Measurements from ENCODE around the gene NT5C3A. TPM values are rescaled to one million over a fixed set of nuclear protein-coding genes. Genes with fewer than 3 reads are reported as not detected.

Gene NT5C3A
- total and polyA plus RNA-seq, 2 experiments from 2014 or later: 28.5 to 45.8 TPM

DNA sequence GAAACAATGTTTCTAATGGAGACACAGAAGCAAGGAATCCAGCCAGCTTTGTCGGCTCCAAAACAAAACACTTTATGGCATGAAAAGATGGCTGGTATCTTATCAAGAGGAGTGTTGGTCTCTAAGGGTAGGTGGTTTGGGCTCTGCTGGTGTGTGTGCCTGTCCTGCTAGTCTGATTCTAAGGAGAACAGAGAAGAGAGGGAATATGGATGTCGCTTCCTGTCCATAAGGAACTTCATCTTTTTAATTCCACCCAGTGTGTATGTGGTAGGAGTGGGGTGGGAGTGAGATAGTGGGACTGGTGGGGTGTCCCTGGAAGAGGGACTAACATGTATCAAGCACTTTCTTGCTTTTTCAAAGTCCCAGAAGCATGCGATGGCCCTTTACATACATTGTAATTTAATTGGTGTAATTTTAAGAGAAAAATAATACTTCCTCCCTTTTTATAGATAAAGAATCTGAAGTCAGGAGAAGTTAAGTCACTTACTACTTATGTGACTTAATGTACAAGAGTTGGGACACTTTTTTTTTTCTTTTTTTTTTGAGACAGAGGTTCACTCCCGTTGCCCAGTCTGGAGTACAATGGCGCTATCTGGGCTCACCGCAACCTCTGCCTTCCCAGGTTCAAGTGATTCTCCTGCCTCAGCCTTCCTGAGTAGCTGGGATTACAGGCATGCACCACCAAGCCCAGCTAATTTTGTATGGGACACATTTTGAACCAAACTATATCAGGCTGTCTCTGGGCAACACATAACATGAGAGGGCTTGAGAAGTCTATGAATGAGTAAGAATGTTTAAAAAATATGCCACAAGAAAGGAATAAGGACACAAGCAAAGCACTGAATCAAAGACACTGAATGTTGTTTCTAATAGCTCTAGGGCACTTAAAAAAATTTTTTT lies 18.8 kb downstream of the NT5C3A start:
- Mint-ChIP-seq H3K4me1 (peaks cover 8% of the 10 kb centered on the region), H3K27me3 (ENCODE audit: insufficient read depth, low read depth, poor library complexity) (no peaks in the 10 kb centered on the region), H3K27ac (no peak overlapping the region), H3K4me3 (no peak overlapping the region), H3K36me3 (ENCODE audit: low read depth) (peaks cover 3% of the 10 kb centered on the region), H3K9me3 (no peaks in the 10 kb centered on the region)
- ATAC-seq (peak; percentile 44; the same call in 1 of the 3 replicates), DNase-seq (ENCODE audit: low spot score) (peak; percentile 3)
- H3K27ac ChIP-seq (ENCODE audit: low read depth): 0 out of 2 replicates have a peak overlapping the region, but pooled peaks have one; percentile 2
- no peaks in the 10 kb centered on the region for H3K27me3 ChIP-seq (ENCODE audit: insufficient read depth)
- peaks cover 58% of the 10 kb centered on the region for H4K20me1 ChIP-seq (replicated peaks; ENCODE audit: insufficient read depth)
- H3K36me3 ChIP-seq (ENCODE audit: insufficient read depth): no peaks in the 10 kb centered on the region
- H2AFZ ChIP-seq: no peak overlapping the region
- H3F3A ChIP-seq (replicated peaks; ENCODE audit: low read depth): no peaks in the 10 kb centered on the region
- no peaks in the 10 kb centered on the region; the same call in 1 of the 2 replicates for H3K4me1 ChIP-seq (ENCODE audit: insufficient read depth)
- TF ChIP-seq ZNF114 (CRISPR knock-in tag; IDR thresholded peaks at IDR 0.05) (no peak), EZH2phosphoT487 (IDR thresholded peaks at IDR 0.05; ENCODE audit: unreplicated experiment) (no peak), NANOG (IDR thresholded peaks at IDR 0.05; ENCODE audit: borderline replicate concordance) (no peak), ZNF331 (CRISPR knock-in tag; IDR thresholded peaks at IDR 0.05; ENCODE audit: low read depth) (no peak), CREB1 (CRISPR knock-in tag; IDR thresholded peaks at IDR 0.05; ENCODE audit: low read depth) (no peak), EZH2 (IDR thresholded peaks at IDR 0.05; ENCODE audit: low read depth, unreplicated experiment) (no peak)
- TF ChIP-seq, protein P1, sequence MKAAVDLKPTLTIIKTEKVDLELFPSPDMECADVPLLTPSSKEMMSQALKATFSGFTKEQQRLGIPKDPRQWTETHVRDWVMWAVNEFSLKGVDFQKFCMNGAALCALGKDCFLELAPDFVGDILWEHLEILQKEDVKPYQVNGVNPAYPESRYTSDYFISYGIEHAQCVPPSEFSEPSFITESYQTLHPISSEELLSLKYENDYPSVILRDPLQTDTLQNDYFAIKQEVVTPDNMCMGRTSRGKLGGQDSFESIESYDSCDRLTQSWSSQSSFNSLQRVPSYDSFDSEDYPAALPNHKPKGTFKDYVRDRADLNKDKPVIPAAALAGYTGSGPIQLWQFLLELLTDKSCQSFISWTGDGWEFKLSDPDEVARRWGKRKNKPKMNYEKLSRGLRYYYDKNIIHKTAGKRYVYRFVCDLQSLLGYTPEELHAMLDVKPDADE (IDR thresholded peaks at IDR 0.05): no peak
- TF ChIP-seq, protein P2, sequence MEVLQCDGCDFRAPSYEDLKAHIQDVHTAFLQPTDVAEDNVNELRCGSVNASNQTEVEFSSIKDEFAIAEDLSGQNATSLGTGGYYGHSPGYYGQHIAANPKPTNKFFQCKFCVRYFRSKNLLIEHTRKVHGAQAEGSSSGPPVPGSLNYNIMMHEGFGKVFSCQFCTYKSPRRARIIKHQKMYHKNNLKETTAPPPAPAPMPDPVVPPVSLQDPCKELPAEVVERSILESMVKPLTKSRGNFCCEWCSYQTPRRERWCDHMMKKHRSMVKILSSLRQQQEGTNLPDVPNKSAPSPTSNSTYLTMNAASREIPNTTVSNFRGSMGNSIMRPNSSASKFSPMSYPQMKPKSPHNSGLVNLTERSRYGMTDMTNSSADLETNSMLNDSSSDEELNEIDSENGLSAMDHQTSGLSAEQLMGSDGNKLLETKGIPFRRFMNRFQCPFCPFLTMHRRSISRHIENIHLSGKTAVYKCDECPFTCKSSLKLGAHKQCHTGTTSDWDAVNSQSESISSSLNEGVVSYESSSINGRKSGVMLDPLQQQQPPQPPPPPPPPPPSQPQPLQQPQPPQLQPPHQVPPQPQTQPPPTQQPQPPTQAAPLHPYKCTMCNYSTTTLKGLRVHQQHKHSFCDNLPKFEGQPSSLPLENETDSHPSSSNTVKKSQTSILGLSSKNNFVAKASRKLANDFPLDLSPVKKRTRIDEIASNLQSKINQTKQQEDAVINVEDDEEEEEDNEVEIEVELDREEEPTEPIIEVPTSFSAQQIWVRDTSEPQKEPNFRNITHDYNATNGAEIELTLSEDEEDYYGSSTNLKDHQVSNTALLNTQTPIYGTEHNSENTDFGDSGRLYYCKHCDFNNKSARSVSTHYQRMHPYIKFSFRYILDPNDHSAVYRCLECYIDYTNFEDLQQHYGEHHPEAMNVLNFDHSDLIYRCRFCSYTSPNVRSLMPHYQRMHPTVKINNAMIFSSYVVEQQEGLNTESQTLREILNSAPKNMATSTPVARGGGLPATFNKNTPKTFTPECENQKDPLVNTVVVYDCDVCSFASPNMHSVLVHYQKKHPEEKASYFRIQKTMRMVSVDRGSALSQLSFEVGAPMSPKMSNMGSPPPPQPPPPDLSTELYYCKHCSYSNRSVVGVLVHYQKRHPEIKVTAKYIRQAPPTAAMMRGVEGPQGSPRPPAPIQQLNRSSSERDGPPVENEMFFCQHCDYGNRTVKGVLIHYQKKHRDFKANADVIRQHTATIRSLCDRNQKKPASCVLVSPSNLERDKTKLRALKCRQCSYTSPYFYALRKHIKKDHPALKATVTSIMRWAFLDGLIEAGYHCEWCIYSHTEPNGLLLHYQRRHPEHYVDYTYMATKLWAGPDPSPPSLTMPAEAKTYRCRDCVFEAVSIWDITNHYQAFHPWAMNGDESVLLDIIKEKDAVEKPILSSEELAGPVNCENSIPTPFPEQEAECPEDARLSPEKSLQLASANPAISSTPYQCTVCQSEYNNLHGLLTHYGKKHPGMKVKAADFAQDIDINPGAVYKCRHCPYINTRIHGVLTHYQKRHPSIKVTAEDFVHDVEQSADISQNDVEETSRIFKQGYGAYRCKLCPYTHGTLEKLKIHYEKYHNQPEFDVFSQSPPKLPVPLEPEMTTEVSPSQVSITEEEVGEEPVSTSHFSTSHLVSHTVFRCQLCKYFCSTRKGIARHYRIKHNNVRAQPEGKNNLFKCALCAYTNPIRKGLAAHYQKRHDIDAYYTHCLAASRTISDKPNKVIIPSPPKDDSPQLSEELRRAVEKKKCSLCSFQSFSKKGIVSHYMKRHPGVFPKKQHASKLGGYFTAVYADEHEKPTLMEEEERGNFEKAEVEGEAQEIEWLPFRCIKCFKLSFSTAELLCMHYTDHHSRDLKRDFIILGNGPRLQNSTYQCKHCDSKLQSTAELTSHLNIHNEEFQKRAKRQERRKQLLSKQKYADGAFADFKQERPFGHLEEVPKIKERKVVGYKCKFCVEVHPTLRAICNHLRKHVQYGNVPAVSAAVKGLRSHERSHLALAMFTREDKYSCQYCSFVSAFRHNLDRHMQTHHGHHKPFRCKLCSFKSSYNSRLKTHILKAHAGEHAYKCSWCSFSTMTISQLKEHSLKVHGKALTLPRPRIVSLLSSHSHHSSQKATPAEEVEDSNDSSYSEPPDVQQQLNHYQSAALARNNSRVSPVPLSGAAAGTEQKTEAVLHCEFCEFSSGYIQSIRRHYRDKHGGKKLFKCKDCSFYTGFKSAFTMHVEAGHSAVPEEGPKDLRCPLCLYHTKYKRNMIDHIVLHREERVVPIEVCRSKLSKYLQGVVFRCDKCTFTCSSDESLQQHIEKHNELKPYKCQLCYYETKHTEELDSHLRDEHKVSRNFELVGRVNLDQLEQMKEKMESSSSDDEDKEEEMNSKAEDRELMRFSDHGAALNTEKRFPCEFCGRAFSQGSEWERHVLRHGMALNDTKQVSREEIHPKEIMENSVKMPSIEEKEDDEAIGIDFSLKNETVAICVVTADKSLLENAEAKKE (CRISPR knock-in tag; IDR thresholded peaks at IDR 0.05): no peak
- H3K4me3 ChIP-seq: no peak overlapping the region
- no peaks in the 10 kb centered on the region for H3K9me2 ChIP-seq (ENCODE audit: insufficient read depth)
- H3K4me2 ChIP-seq: no peak overlapping the region
- peaks cover 99% of the 10 kb centered on the region for H3K79me2 ChIP-seq (replicated peaks; ENCODE audit: insufficient read depth)

Measured in GM23338 (cell line).